Left lobe of liver (tissue), 2 donors: ENCODE measurements around the gene RIPOR2. TPM values are rescaled to one million over a fixed set of nuclear protein-coding genes. Genes with fewer than 3 reads are reported as not detected.
"Not testable (repeated sequence)": the region's sequence is repeated elsewhere in the genome, so short reads cannot be mapped to it uniquely, and the experiment has no call there.

Source experiments
- ATAC-seq: fragments of 200-7000 bp; cut with Tn5 transposase; one replicate; pipeline ENCODE4 v1.9.1; 2020; ENCODE audit warnings: mild to moderate bottlenecking, moderate library complexity
- DNase-seq: peaks from one replicate; pipeline ENCODE4 v3.0.0-alpha.2; 2020; ENCODE audit warnings: low spot score
- total RNA-seq: library from RNA; stranded (reverse); gene quantifications from one replicate; pipeline ENCODE4 v1.2.1, GENCODE V29; 2021
- donor health status: DM: no; HTN: no; CAD: no; lungs with moderate emphysema.
- donor health status: DM: no; HTN: yes; CAD: no.

RIPOR2 gene
- total RNA-seq, 1 donor from 2014 or later: 3.0 TPM

DNA sequence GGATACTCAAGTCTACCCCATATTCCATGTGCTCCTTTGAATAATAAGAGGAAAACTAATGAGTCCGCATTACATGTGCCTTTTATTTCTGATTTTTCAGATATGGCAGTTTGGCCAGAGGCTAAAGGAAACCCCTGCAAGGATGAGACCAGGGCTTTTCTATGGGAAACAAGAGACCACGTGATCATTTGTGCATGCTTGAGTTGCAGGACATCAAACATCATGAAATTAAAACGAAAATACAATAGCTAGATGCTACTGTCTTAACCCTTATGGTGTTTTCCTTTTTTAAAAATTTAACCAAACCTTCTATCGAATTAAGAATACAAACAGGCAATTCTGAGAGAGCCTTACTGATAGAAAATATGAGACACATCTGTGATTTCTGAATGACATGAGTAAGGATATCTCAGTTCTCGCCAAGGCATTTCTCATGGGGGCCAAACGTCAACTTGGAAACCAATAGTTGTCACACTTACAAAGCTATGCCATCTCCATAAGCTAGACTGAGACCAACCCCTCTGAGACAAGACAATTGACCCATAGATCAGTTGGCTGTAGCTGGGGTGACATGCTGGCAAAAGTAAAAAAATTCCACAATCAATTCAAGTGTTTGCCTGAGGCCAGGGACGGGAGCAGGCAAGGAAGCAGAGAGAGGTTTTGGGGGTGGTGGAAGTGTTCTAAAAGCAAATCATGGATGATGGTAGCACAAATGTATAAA lies 52.8 kb downstream of the RIPOR2 start:
- DNase-seq: no peak
- no peak for ATAC-seq

GRCh38 chr6:24882295-24882694 lies 53.5 kb downstream of the RIPOR2 start:
- ATAC-seq: no peak
- DNase-seq: no peak

- DNase-seq (no peak), ATAC-seq (no peak)
Measured at GRCh38 chr6:24881376-24881775, 54.4 kb downstream of the RIPOR2 start.

GRCh38 chr6:24880451-24880850 lies 55.3 kb downstream of the RIPOR2 start:
- no peak for ATAC-seq
- no peak for DNase-seq

DNA sequence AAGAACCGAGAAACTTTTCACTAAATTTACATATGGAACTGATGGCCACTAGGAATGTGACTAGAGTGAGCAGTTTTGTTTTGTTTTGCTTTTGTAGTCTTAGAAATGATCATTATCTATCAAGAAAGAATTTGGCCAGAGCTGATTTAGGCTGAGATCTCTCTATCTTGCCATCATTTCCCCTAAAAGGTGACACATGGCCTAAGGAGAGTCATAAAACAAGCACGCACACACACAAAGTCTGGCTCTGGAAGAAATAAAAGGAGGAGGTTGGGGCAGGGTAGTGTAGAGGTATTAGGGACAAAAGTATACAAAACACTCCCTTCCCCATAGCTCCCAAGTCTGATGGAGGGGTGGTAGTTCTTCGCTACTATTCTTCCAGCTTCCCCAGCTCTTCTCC lies 56.4 kb downstream of the RIPOR2 start:
- ATAC-seq (no peak), DNase-seq (no peak)

GRCh38 chr6:24877747-24878146 lies 58.0 kb downstream of the RIPOR2 start:
- ATAC-seq, DNase-seq: not testable (repeated sequence)

GRCh38 chr6:24876499-24877465 lies 59.0 kb downstream of the RIPOR2 start:
- no peak for ATAC-seq
- no peak for DNase-seq

DNA sequence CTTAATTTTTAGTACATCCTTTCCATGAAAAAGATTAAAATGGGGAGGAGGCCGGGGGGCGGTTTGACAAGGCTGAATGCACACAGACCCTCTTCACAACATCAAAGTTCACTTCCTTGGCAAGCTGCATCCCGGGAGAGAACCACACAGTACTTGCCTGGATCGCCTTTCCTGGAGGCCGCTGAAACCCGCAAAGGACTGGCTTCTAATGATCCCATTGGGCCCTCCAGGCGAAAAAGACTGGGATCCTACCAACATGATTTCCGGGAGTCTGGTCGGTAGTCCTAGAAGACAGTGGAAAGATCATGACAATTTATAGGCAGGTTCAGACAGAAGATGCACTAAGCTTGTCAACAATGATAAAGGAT lies 60.2 kb downstream of the RIPOR2 start:
- no peak for DNase-seq
- ATAC-seq: no peak

DNA sequence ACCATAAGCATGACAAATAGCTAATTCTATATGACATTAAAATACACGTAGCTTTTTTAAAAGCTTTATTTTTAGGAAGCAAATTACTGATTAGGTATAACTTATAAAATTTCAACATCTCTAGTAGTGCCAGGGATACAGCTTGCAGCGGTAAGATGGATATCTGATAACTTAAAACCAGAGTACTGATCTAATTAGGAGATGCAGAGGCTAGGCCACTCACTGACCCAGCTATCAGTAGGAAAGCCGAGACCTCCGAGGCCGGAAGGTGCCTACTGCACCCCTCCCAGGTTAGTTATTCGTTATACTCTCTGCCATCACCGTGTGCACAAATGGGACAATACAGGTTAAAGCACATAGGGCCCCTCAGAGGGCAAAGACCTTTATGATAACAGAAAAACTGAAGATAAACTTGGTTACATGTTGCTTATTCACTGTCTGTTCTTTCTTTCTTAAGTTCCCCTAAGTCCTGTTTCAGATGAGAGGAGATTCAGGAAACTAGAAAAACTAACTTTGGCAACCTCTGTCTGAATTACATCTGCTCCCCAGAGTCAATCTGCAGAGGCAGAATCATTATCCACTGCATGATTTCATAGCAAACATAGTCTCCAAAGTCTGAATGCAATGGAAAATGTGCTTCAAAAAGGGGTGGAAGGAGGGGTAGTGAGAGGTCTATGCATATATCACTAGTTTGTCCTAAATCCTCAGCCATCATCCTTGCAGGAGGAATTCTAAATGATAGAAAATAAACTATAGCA lies 60.8 kb downstream of the RIPOR2 start:
- DNase-seq: no peak
- ATAC-seq: no peak

DNA sequence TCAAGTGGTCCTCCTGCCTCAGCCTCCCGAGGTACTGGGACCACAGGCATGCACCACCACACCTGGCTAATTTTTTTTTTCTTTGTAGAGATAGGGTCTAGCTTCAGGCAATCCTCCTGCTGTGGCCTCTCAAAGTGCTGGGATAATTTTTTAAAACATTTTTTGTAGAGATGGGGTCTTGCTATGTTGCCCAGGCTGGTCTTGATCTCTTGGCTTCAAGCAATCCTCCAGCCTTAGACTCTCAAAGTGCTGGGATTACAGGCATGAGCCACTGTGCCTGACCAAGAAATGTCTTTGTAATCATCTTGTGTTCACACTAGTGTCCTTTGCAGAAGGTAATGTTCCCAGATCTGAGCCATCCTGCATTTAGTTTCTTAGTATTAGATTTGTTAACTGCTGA lies 61.6 kb downstream of the RIPOR2 start:
- no peak for ATAC-seq
- DNase-seq: no peak

DNA sequence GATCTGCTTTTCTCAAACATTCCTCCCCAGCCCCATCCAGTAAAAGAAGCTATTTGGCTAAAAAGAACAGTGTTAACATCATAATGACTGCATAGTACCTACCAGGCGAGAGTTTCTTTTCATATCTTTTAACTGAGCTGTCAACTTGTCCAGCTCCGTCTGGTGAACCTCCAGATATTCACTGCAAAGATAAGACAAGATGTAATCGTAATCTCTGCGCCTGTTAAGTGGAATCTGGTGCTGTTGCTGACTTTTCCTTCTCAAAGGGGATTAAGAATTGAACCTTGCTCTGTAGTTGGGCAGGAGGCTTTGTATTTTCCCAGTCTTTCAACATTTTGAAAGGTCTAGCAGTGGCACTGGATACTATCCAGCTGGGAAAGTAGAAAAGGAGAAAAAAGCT lies 63.0 kb downstream of the RIPOR2 start:
- DNase-seq (no peak), ATAC-seq (no peak)

- no peak for DNase-seq
- ATAC-seq: no peak
Measured at GRCh38 chr6:24868765-24869164, 67.0 kb downstream of the RIPOR2 start.

DNA sequence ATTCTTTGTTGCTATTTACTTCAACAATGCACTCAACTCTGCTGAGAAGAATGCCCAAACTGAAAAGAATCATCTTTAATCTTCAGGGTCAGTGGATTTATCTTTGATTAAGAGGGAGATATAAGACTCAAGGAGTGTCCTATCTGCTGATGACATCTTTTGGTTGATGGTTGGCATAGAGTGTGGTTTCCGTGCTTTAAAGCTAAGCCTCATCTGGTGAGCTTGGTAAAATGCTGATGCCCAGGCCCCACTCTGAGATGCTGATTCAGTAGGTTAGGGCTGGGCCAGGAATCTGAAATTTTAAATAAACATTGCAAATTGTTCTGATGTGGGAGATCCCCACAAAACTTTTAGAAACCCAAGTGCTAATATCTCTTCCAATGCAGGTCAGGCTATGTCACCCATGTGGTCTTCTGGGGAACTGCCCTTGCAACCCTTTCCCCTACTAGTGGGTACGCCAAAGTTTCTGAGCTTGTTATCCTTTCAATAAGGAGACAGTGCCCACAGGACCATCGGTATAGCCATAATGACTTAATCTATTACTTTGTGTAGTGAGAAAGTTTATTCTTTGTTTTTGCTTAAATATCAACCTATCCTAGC lies 68.6 kb downstream of the RIPOR2 start:
- no peak for ATAC-seq
- DNase-seq: no peak

GRCh38 chr6:24865161-24865560 lies 70.6 kb downstream of the RIPOR2 start:
- peak; percentile 63 for ATAC-seq
- no peak for DNase-seq

DNA sequence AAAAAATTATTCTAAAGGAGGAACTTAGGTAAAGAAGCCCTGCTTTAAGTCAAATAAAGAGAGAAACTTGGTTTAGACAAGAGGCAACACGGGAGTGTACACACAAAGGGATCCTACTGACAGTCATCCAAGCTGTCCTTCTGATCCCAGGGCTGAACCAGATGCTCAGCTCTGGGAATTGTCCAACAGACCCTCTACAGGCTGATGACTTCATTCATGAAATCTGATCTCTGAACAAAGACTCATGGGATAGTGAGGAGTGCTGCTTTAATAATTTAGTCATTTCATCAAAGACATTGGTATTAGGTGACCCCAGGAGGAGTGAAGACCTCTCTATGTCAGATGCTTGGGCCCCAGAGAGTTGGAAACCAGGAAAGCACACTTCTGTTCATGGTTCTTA lies 71.4 kb downstream of the RIPOR2 start:
- DNase-seq (no peak), ATAC-seq (no peak)

GRCh38 chr6:24861934-24862333 lies 73.8 kb downstream of the RIPOR2 start:
- DNase-seq: no peak

GRCh38 chr6:24859608-24860200 lies 76.1 kb downstream of the RIPOR2 start:
- DNase-seq (no peak), ATAC-seq (no peak)

More at GRCh38 chr6:24861934-24862333, 73.8 kb downstream of the RIPOR2 start:
- ATAC-seq: no peak

- no peak for ATAC-seq
Measured at GRCh38 chr6:24859132-24859531, 76.6 kb downstream of the RIPOR2 start.

GRCh38 chr6:24858177-24858653 lies 77.5 kb downstream of the RIPOR2 start:
- no peak for DNase-seq
- peak; percentile 38 for ATAC-seq

More at GRCh38 chr6:24859132-24859531, 76.6 kb downstream of the RIPOR2 start:
- no peak for DNase-seq
